ENCODE data around the gene DNAJB5.
"Not testable (repeated sequence)": the region's sequence is repeated elsewhere in the genome, so short reads cannot be mapped to it uniquely, and the experiment has no call there.

- TF ChIP-seq EP300, POLR2AphosphoS5 (IDR thresholded peaks at IDR 0.05): not testable (repeated sequence)
- TF ChIP-seq, protein P1, sequence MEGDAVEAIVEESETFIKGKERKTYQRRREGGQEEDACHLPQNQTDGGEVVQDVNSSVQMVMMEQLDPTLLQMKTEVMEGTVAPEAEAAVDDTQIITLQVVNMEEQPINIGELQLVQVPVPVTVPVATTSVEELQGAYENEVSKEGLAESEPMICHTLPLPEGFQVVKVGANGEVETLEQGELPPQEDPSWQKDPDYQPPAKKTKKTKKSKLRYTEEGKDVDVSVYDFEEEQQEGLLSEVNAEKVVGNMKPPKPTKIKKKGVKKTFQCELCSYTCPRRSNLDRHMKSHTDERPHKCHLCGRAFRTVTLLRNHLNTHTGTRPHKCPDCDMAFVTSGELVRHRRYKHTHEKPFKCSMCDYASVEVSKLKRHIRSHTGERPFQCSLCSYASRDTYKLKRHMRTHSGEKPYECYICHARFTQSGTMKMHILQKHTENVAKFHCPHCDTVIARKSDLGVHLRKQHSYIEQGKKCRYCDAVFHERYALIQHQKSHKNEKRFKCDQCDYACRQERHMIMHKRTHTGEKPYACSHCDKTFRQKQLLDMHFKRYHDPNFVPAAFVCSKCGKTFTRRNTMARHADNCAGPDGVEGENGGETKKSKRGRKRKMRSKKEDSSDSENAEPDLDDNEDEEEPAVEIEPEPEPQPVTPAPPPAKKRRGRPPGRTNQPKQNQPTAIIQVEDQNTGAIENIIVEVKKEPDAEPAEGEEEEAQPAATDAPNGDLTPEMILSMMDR (IDR thresholded peaks at IDR 0.05) = not testable (repeated sequence)
These were observed 33.9 kb downstream of the DNAJB5 start for GRCh38 chr9:35023443-35023842.
